Panc1 (cell line): ENCODE measurements around the gene USP44. TPM values are rescaled to one million over a fixed set of nuclear protein-coding genes. Genes with fewer than 3 reads are reported as not detected.

ENCODE experiments used
- ATAC-seq: fragments of 200-7000 bp; cut with Tn5 transposase; 2 replicates; pipeline ENCODE4 v1.9.1; 2020; ENCODE audit warnings: mild to moderate bottlenecking, moderate library complexity
- Bru-seq: library from RNA; stranded (reverse); fragments of 400-500 nt; gene quantifications from one replicate; lab custom pipeline; 2021; lab: Mats Ljungman, UMichigan
- BruChase-seq, 2 experiments: library from RNA; stranded (reverse); fragments of 400-500 nt; gene quantifications; one replicate each; lab custom pipeline; 2021; lab: Mats Ljungman, UMichigan
- BruUV-seq: library from RNA; stranded (reverse); fragments of 400-500 nt; replicated peaks from 2 replicates; lab custom pipeline; 2021; lab: Mats Ljungman, UMichigan
- CTCF ChIA-PET: fragments of 300-600 bp; sonication (Branson Sonifier 250); formaldehyde crosslinking; loops from one replicate; lab custom pipeline; 2022; ENCODE audit warnings: antibody characterized with exemption; lab: Charles Lee
- POLR2A ChIA-PET: fragments of 300-600 bp; sonication (Branson Sonifier 250); formaldehyde crosslinking; loops from one replicate; lab custom pipeline; 2022; ENCODE audit warnings: antibody characterized with exemption; lab: Charles Lee
- DNase-seq: peaks from one replicate; pipeline ENCODE4 v3.0.0-alpha.2; 2010; ENCODE audit warnings: low read depth, low spot score
- H3K27ac ChIP-seq: 2 replicates; pipeline ENCODE4 v1.5.1; 2011; ENCODE audit warnings: mild to moderate bottlenecking, low read length, inconsistent platforms
- H3K27me3 ChIP-seq: fragments of 200-500 bp; sonication (Bioruptor generic); 2 replicates; pipeline ENCODE4 v1.6.0; 2014; ENCODE audit warnings: low read length, inconsistent platforms; ENCODE audit not compliant: control insufficient read depth, insufficient read depth
- H3K36me3 ChIP-seq: fragments of 200-500 bp; sonication (Bioruptor generic); 2 replicates; pipeline ENCODE4 v1.5.1; 2014; ENCODE audit warnings: inconsistent platforms, mild to moderate bottlenecking, low read length, moderate library complexity; ENCODE audit not compliant: control insufficient read depth, insufficient read depth
- H3K4me1 ChIP-seq: 2 replicates; pipeline ENCODE4 v1.5.1; 2011; ENCODE audit warnings: inconsistent platforms, mild to moderate bottlenecking, low read length, moderate library complexity; ENCODE audit not compliant: control insufficient read depth, insufficient read depth
- H3K4me3 ChIP-seq, 2 experiments: 2 replicates each; pipeline ENCODE4 v1.5.1; 2011 to 2012; ENCODE audit warnings: low read depth in 2 of 2, low read length in 2 of 2, mild to moderate bottlenecking in 2 of 2, inconsistent platforms in 1 of 2, moderate library complexity in 1 of 2
- H3K9me3 ChIP-seq: fragments of 200-500 bp; sonication (Bioruptor generic); 2 replicates; pipeline ENCODE4 v1.5.1; 2014; ENCODE audit warnings: low read depth, mild to moderate bottlenecking, inconsistent platforms, low read length, moderate library complexity; ENCODE audit not compliant: control insufficient read depth, insufficient read depth
- CTCF ChIP-seq: fragments of 450-650 bp; IDR thresholded peaks from 2 replicates; pipeline ENCODE4 v1.5.1; 2017; ENCODE audit warnings: mild to moderate bottlenecking
- POLR2AphosphoS5 ChIP-seq: IDR thresholded peaks from 2 replicates; pipeline ENCODE4 v1.6.1; 2012; ENCODE audit warnings: mild to moderate bottlenecking, low read depth, low read length, moderate library complexity
- REST ChIP-seq, 2 experiments: IDR thresholded peaks; 2 replicates each; pipeline ENCODE4 v1.6.1; 2011 to 2012; ENCODE audit warnings: low read depth in 2 of 2, control low read depth in 1 of 2, low read length in 1 of 2, mild to moderate bottlenecking in 1 of 2, moderate library complexity in 1 of 2; ENCODE audit not compliant: insufficient read depth in 1 of 2
- SIN3A ChIP-seq: IDR thresholded peaks from 2 replicates; pipeline ENCODE4 v1.6.1; 2012; ENCODE audit warnings: low read depth, mild to moderate bottlenecking, low read length, moderate library complexity, borderline replicate concordance; ENCODE audit not compliant: insufficient read depth
- TCF7L2 ChIP-seq: IDR thresholded peaks from 2 replicates; pipeline ENCODE4 v1.6.1; 2011; ENCODE audit warnings: mild to moderate bottlenecking, low read depth, low read length, inconsistent platforms
- in situ Hi-C: cut with HindIII; loops from 2 replicates; pipeline ENCODE4 v1.10.0; 2016; ENCODE audit warnings: low sequenced_read_pairs, low pct_unique_long_range_greater_than_20kb
- intact Hi-C: fragments of 100-400 bp; cut with micrococcal nuclease; formaldehyde crosslinking; loops from one replicate; pipeline ENCODE4 v1.10.0; 2022; ENCODE audit not compliant: unreplicated experiment
- long read RNA-seq: library from polyadenylated mRNA; unstranded; transcript quantifications from one replicate; pipeline ENCODE4 v2.0.0, GENCODE V29; 2021; ENCODE audit not compliant: unreplicated experiment
- polyA plus RNA-seq: library from polyadenylated mRNA; unstranded; fragments of >200 nt; gene quantifications from one replicate; pipeline ENCODE4 v1.2.1, GENCODE V29; 2012; ENCODE audit warnings: missing spikeins; ENCODE audit not compliant: insufficient read length
- total RNA-seq: library from RNA; stranded (reverse); gene quantifications from one replicate; pipeline ENCODE4 v1.2.1, GENCODE V29; 2021; ENCODE audit not compliant: unreplicated experiment

The USP44 gene
- 0.10 TPM for total RNA-seq
- polyA plus RNA-seq, result not detected
- not detected for Bru-seq, nascent RNA
- BruChase-seq, experiment 1, labeled RNA remaining after a 2-hour chase, result not detected
- not detected for BruChase-seq, experiment 2, labeled RNA remaining after a 6-hour chase
- long read RNA-seq, result 0 reads

GRCh38 chr12:95551305-95551704 lies at the start of gene USP44:
Gene USP44 (minus strand): TSS chr12:95551476. CDS start chr12:95534256, 17,220 bp downstream.
- in situ Hi-C loops (no loop called here), intact Hi-C loops (no loop called here)
- Histone ChIP-seq H3K27ac (no peak within 1 kb of the TSS), H3K4me1 (no peaks in the 10 kb centered on the region), H3K36me3 (no peaks in the 10 kb centered on the region), H3K4me3 (no peak within 1 kb of the TSS), H3K27me3 (peaks cover 12% of the 10 kb centered on the region; the same call in 1 of the 2 replicates), H3K9me3 (peaks cover 6% of the 10 kb centered on the region; the same call in 1 of the 2 replicates)
- no peak for TF ChIP-seq SIN3A
- no peak for TF ChIP-seq CTCF
- TF ChIP-seq POLR2AphosphoS5, result no peak
- TF ChIP-seq TCF7L2, result no peak
- TF ChIP-seq REST (IDR thresholded peaks at IDR 0.05; ENCODE audit: insufficient read depth in 1 of 2, low read depth in 2 of 2, low read length in 1 of 2), result no peak
- DNase-seq (no peak), ATAC-seq (no peak)
- CTCF ChIA-PET, result no interaction called here
- POLR2A ChIA-PET, result no interaction called here
- BruUV-seq, result no TSS peak

- Histone ChIP-seq H3K4me1 (peaks cover 4% of the 10 kb centered on the region; the same call in 1 of the 2 replicates), H3K4me3 (no peak overlapping the region), H3K27ac (no peak overlapping the region), H3K9me3 (no peaks in the 10 kb centered on the region), H3K36me3 (no peaks in the 10 kb centered on the region), H3K27me3 (no peaks in the 10 kb centered on the region)
- DNase-seq (no peak), ATAC-seq (no peak)
- TF ChIP-seq CTCF (no peak), POLR2AphosphoS5 (no peak), SIN3A (no peak), REST (IDR thresholded peaks at IDR 0.05; ENCODE audit: insufficient read depth in 1 of 2, low read depth in 2 of 2, low read length in 1 of 2) (no peak), TCF7L2 (no peak)
- intact Hi-C loops, result no loop called here
- in situ Hi-C loops, result no loop called here
- CTCF ChIA-PET, result no interaction called here
- BruUV-seq, result no TSS peak
- POLR2A ChIA-PET, result no interaction called here
Measured at GRCh38 chr12:95600567-95600966, 49.3 kb upstream of the USP44 start.
